Colonic mucosa (tissue), 4 donors: ENCODE measurements around the gene FCRL5. TPM values are rescaled to one million over a fixed set of nuclear protein-coding genes. Genes with fewer than 3 reads are reported as not detected.

ENCODE experiments used
- DNase-seq: peaks from one replicate; pipeline ENCODE4 v3.0.0-alpha.2; 2020
- H3K27ac ChIP-seq: fragments of 200-600 bp; one replicate; pipeline ENCODE4 v1.8.0; 2021
- H3K27me3 ChIP-seq: fragments of 200-600 bp; one replicate; pipeline ENCODE4 v1.8.0; 2021
- H3K36me3 ChIP-seq: fragments of 200-600 bp; one replicate; pipeline ENCODE4 v1.8.0; 2021
- H3K4me1 ChIP-seq: fragments of 200-600 bp; one replicate; pipeline ENCODE4 v1.8.0; 2021; ENCODE audit warnings: mild to moderate bottlenecking
- H3K4me3 ChIP-seq: fragments of 200-600 bp; one replicate; pipeline ENCODE4 v1.8.0; 2021
- H3K9ac ChIP-seq, 2 donors: one replicate each; pipeline ENCODE4 v1.7.0; 2013; ENCODE audit warnings: control low read depth in 2 of 2, low read depth in 2 of 2, low read length in 2 of 2
- H3K9me3 ChIP-seq: fragments of 200-600 bp; one replicate; pipeline ENCODE4 v1.8.0; 2021
- CTCF ChIP-seq: fragments of 200-600 bp; IDR thresholded peaks from one replicate; pipeline ENCODE4 v1.8.0; 2022; ENCODE audit warnings: antibody characterized with exemption, mild to moderate bottlenecking
- intact Hi-C: fragments of 100-400 bp; cut with DNase I; formaldehyde crosslinking; loops from one replicate; pipeline ENCODE4 v1.14.1; 2022
- total RNA-seq, 2 donors: library from RNA; stranded (reverse); fragmentation: NEBNext Ultra II Directional in 1 of 2; extraction: Animal tissue kit (Norgen Biotek cat#: 25700) in 1 of 2; gene quantifications; one replicate each; pipeline ENCODE4 v1.2.1, GENCODE V29; 2021
- donor health status: healthy.
- donor health status: DM: no; HTN: no; CAD: no.
- donor health status: DM: no; HTN: no; CAD: no.

Gene FCRL5
- total RNA-seq, 2 donors from 2014 or later, result 0.90 to 1.8 TPM

GRCh38 chr1:157483635-157484034 lies 68.7 kb downstream of the FCRL5 start:
- DNase-seq, result no peak

GRCh38 chr1:157482717-157483116 lies 69.6 kb downstream of the FCRL5 start:
- intact Hi-C loops, result no loop called here
- no peak overlapping the region for H3K27ac ChIP-seq
- H3K4me3 ChIP-seq, result no peak overlapping the region
- no peaks in the 10 kb centered on the region for H3K36me3 ChIP-seq
- no peak for TF ChIP-seq CTCF
- H3K27me3 ChIP-seq, result no peaks in the 10 kb centered on the region
- no peaks in the 10 kb centered on the region for H3K9me3 ChIP-seq
- H3K9ac ChIP-seq, result no peak overlapping the region
- no peak for DNase-seq
- H3K4me1 ChIP-seq, result no peaks in the 10 kb centered on the region

More at GRCh38 chr1:157483635-157484034, 68.7 kb downstream of the FCRL5 start:
- no peak for TF ChIP-seq CTCF
- no peak overlapping the region for H3K9ac ChIP-seq
- no peak overlapping the region for H3K4me3 ChIP-seq
- no peaks in the 10 kb centered on the region for H3K36me3 ChIP-seq
- H3K4me1 ChIP-seq, result no peaks in the 10 kb centered on the region
- H3K27ac ChIP-seq, result no peak overlapping the region
- H3K27me3 ChIP-seq, result no peaks in the 10 kb centered on the region
- H3K9me3 ChIP-seq, result no peaks in the 10 kb centered on the region
- intact Hi-C loops, result no loop called here

- intact Hi-C loops, result no loop called here
Observed at GRCh38 chr1:157482174-157482573, 70.1 kb downstream of the FCRL5 start.

GRCh38 chr1:157478030-157478429 lies 74.3 kb downstream of the FCRL5 start:
- DNase-seq, result no peak
- H3K9me3 ChIP-seq, result no peaks in the 10 kb centered on the region

More at GRCh38 chr1:157482174-157482573, 70.1 kb downstream of the FCRL5 start:
- H3K27me3 ChIP-seq, result no peaks in the 10 kb centered on the region
- no peak overlapping the region for H3K9ac ChIP-seq
- H3K36me3 ChIP-seq, result no peaks in the 10 kb centered on the region
- no peak overlapping the region for H3K27ac ChIP-seq
- H3K4me3 ChIP-seq, result no peak overlapping the region
- H3K9me3 ChIP-seq, result no peaks in the 10 kb centered on the region
- DNase-seq, result no peak
- TF ChIP-seq CTCF, result no peak
- no peaks in the 10 kb centered on the region for H3K4me1 ChIP-seq

GRCh38 chr1:157477419-157477818 lies 74.9 kb downstream of the FCRL5 start:
- Histone ChIP-seq H3K4me1 (no peaks in the 10 kb centered on the region), H3K4me3 (no peak overlapping the region), H3K9me3 (no peaks in the 10 kb centered on the region), H3K27ac (no peak overlapping the region), H3K9ac (no peak overlapping the region), H3K36me3 (no peaks in the 10 kb centered on the region), H3K27me3 (no peaks in the 10 kb centered on the region)
- DNase-seq, result no peak
- TF ChIP-seq CTCF, result no peak
- intact Hi-C loops, result no loop called here

More at GRCh38 chr1:157478030-157478429, 74.3 kb downstream of the FCRL5 start:
- intact Hi-C loops, result no loop called here
- Histone ChIP-seq H3K9ac (no peak overlapping the region), H3K4me3 (no peak overlapping the region), H3K36me3 (no peaks in the 10 kb centered on the region), H3K27ac (no peak overlapping the region), H3K4me1 (no peaks in the 10 kb centered on the region), H3K27me3 (no peaks in the 10 kb centered on the region)
- no peak for TF ChIP-seq CTCF
